ENCODE measurements around the gene PYROXD2.

The PYROXD2 gene

DNA sequence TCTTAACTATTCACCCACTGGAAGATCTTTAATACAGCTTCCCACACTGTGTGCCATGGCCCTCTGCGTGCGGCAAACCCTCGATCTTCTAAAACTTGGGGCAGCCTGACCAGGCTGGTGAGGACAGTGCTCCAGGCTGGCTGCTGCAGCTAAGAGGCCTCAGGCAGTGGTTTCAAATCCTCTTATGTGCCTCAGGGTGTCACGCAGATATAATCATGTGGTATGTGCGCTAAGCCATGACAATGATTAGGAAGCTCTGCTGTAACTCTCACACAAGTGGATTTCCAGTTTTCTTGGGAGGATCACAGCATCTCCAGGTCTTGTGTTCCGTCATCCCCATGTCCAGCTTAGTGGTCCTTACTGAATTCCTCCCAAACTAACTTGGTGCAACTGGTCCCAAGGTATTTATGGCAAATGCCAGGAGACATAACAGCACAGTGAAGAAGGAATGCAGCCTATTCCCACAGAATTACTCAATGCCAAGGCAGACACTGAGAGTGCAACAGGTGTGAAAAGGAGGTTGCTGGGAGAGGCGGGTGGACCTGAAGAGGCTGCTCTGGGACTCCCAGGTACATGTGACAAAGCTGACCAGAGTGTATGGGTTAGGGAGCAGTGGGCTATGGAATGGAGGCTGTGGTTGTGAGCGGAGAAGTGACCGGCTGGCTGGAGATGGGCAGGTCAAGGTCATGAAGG is 29.5 kb upstream of the PYROXD2 start:
- peaks cover 27% of the 10 kb centered on the region for H3K4me1 ChIP-seq (ENCODE audit: control insufficient read depth, low read length)
- H3K27ac ChIP-seq (ENCODE audit: low read depth, low read length) = no peak overlapping the region
- H3K4me2 ChIP-seq (ENCODE audit: low read length) = peak overlapping the region; percentile 17; the same call in 1 of the 2 replicates
- peaks cover 7% of the 10 kb centered on the region for H4K20me1 ChIP-seq (ENCODE audit: control insufficient read depth, insufficient read depth, low read depth, low read length)
- H3F3A ChIP-seq (ENCODE audit: control insufficient read depth, insufficient read depth) = peaks cover 6% of the 10 kb centered on the region; the same call in 1 of the 2 replicates
- TF ChIP-seq, protein P1, sequence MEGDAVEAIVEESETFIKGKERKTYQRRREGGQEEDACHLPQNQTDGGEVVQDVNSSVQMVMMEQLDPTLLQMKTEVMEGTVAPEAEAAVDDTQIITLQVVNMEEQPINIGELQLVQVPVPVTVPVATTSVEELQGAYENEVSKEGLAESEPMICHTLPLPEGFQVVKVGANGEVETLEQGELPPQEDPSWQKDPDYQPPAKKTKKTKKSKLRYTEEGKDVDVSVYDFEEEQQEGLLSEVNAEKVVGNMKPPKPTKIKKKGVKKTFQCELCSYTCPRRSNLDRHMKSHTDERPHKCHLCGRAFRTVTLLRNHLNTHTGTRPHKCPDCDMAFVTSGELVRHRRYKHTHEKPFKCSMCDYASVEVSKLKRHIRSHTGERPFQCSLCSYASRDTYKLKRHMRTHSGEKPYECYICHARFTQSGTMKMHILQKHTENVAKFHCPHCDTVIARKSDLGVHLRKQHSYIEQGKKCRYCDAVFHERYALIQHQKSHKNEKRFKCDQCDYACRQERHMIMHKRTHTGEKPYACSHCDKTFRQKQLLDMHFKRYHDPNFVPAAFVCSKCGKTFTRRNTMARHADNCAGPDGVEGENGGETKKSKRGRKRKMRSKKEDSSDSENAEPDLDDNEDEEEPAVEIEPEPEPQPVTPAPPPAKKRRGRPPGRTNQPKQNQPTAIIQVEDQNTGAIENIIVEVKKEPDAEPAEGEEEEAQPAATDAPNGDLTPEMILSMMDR (IDR thresholded peaks at IDR 0.05; ENCODE audit: low read depth, low read length, poor library complexity, severe bottlenecking) = no peak
- no peak for TF ChIP-seq EZH2phosphoT487 (IDR thresholded peaks at IDR 0.05; ENCODE audit: borderline replicate concordance, low read length)
- H3K9me2 ChIP-seq (replicated peaks; ENCODE audit: control insufficient read depth, low read length) = no peaks in the 10 kb centered on the region
- peaks cover 67% of the 10 kb centered on the region for H3K36me3 ChIP-seq (ENCODE audit: control insufficient read depth, low read length)
- H3K4me3 ChIP-seq (ENCODE audit: low read length) = no peak overlapping the region
- no peaks in the 10 kb centered on the region; the same call in 1 of the 2 replicates for H3K27me3 ChIP-seq (ENCODE audit: control insufficient read depth, low read length)
- peaks cover 5% of the 10 kb centered on the region; the same call in 1 of the 2 replicates for H3K9me3 ChIP-seq (ENCODE audit: control insufficient read depth, insufficient read depth, low read length)
- peaks cover 39% of the 10 kb centered on the region for H3K79me2 ChIP-seq (ENCODE audit: control insufficient read depth, low read length)

DNA sequence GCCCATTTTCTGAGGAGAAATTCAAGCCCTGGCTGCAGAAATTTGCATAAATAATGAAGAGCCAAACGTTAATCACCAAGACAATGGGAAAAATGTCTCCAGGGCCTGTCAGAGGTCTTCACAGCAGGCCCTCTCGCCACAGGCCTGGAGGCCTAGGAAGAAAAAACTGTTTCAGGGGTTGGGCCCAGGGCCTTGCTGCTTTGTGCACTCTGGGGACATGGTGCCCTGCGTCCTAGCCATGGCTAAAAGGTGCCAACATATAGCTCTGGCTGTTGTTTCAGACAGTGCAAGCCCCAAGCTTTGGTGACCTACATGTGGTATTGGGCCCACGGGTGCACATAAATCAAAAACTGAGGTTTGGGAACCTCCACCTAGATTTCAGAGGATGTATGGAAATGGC is 23.7 kb upstream of the PYROXD2 start:
- Histone ChIP-seq H3K9me3 (ENCODE audit: control insufficient read depth, insufficient read depth, low read length) (no peaks in the 10 kb centered on the region), H3K36me3 (ENCODE audit: control insufficient read depth, low read length) (peaks cover 72% of the 10 kb centered on the region)

DNA sequence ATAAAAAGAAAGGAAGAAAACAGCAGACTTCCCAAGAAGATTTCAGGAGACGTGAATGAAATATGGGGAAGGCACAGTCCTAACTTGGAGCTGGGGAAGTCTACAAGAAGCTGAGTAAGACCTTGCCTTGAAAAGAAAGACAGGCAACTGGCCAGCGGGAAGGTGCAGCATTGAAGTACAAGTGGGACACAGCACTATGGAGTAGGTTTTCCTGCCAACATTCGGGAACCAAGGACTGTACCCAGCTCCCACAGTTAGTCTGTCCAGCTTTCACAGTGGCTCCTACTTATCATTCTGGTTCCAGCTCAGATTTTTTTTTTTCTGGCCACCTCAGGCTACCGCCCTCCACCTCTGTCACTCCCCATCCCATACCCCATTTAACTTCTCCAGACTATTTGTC is 21.7 kb upstream of the PYROXD2 start:
- Histone ChIP-seq H3K27ac (ENCODE audit: low read depth, low read length) (no peak overlapping the region), H3K36me3 (ENCODE audit: control insufficient read depth, low read length) (peaks cover 69% of the 10 kb centered on the region), H3K4me2 (ENCODE audit: low read length) (no peak overlapping the region), H3K9me2 (replicated peaks; ENCODE audit: control insufficient read depth, low read length) (no peaks in the 10 kb centered on the region), H3F3A (ENCODE audit: control insufficient read depth, insufficient read depth) (no peaks in the 10 kb centered on the region), H3K27me3 (ENCODE audit: control insufficient read depth, low read length) (no peaks in the 10 kb centered on the region), H3K4me3 (ENCODE audit: low read length) (no peak overlapping the region), H3K79me2 (ENCODE audit: control insufficient read depth, low read length) (no peaks in the 10 kb centered on the region), H4K20me1 (ENCODE audit: control insufficient read depth, insufficient read depth, low read depth, low read length) (no peaks in the 10 kb centered on the region), H3K9me3 (ENCODE audit: control insufficient read depth, insufficient read depth, low read length) (no peaks in the 10 kb centered on the region), H3K4me1 (ENCODE audit: control insufficient read depth, low read length) (no peaks in the 10 kb centered on the region)
- TF ChIP-seq, protein P1 (IDR thresholded peaks at IDR 0.05; ENCODE audit: low read depth, low read length, poor library complexity, severe bottlenecking) = no peak
- no peak for TF ChIP-seq EZH2phosphoT487 (IDR thresholded peaks at IDR 0.05; ENCODE audit: borderline replicate concordance, low read length)

More for the DNA sequence above, 23.7 kb upstream of the PYROXD2 start:
- Histone ChIP-seq H3K27ac (ENCODE audit: low read depth, low read length) (no peak overlapping the region), H3K4me2 (ENCODE audit: low read length) (no peak overlapping the region), H3K27me3 (ENCODE audit: control insufficient read depth, low read length) (no peaks in the 10 kb centered on the region), H3K9me2 (replicated peaks; ENCODE audit: control insufficient read depth, low read length) (no peaks in the 10 kb centered on the region), H3K4me1 (ENCODE audit: control insufficient read depth, low read length) (no peaks in the 10 kb centered on the region), H3K79me2 (ENCODE audit: control insufficient read depth, low read length) (0 out of 2 replicates have a peak, but pooled peaks cover 5% of the 10 kb centered on the region), H4K20me1 (ENCODE audit: control insufficient read depth, insufficient read depth, low read depth, low read length) (no peaks in the 10 kb centered on the region), H3F3A (ENCODE audit: control insufficient read depth, insufficient read depth) (no peaks in the 10 kb centered on the region), H3K4me3 (ENCODE audit: low read length) (no peak overlapping the region)
- TF ChIP-seq EZH2phosphoT487 (IDR thresholded peaks at IDR 0.05; ENCODE audit: borderline replicate concordance, low read length) = no peak
- TF ChIP-seq, protein P1 (IDR thresholded peaks at IDR 0.05; ENCODE audit: low read depth, low read length, poor library complexity, severe bottlenecking) = no peak
